SH-SY5Y (cell line): ENCODE results near the gene SHISA4.

ENCODE experiments used
- GATA2 ChIP-seq: IDR thresholded peaks from 2 replicates; pipeline ENCODE4 v1.6.1; 2011; ENCODE audit warnings: mild to moderate bottlenecking, low read depth, low read length
- GATA3 ChIP-seq: IDR thresholded peaks from 2 replicates; pipeline ENCODE4 v1.6.1; 2011; ENCODE audit warnings: low read depth, mild to moderate bottlenecking, low read length, moderate library complexity

- TF ChIP-seq GATA2 = no peak
- TF ChIP-seq GATA3 = no peak
Observed at GRCh38 chr1:201850053-201850397, 38.7 kb upstream of the SHISA4 start.
